ENCODE measurements around the gene UPK1B. TPM values are rescaled to one million over a fixed set of nuclear protein-coding genes. Genes with fewer than 3 reads are reported as not detected.

Gene UPK1B
- total RNA-seq, 4 donors from 2014 or later = not detected

- H3K4me3 ChIP-seq (replicated peaks in 1 of 3) = no peak overlapping the region
- intact Hi-C loops (cut with DNase I) = no loop called here
- H3K4me1 ChIP-seq = no peaks in the 10 kb centered on the region
- DNase-seq = no peak
- no peaks in the 10 kb centered on the region for H3K27me3 ChIP-seq
- no peak for TF ChIP-seq POLR2A (IDR thresholded peaks at IDR 0.05)
- TF ChIP-seq CTCF (IDR thresholded peaks at IDR 0.05) = no peak
- WGBS, 2 donors = 93 to 96% methylated on average over 2 of the region's 2 CpGs
- no peaks in the 10 kb centered on the region for H3K36me3 ChIP-seq
- H3K9me3 ChIP-seq = no peaks in the 10 kb centered on the region
- H3K27ac ChIP-seq = no peak overlapping the region
These were observed 24.8 kb upstream of the UPK1B start for GRCh38 chr3:119148493-119149180.

GRCh38 chr3:119149484-119149883 is 23.9 kb upstream of the UPK1B start:
- TF ChIP-seq POLR2A (IDR thresholded peaks at IDR 0.05) (no peak), CTCF (IDR thresholded peaks at IDR 0.05) (no peak)
- intact Hi-C loops (cut with DNase I) = no loop called here
- no peak overlapping the region for H3K4me3 ChIP-seq (replicated peaks in 1 of 3)
- H3K9me3 ChIP-seq = no peaks in the 10 kb centered on the region
- DNase-seq = no peak
- 78 to 81% methylated on average over 4 of the region's 4 CpGs for WGBS, 2 donors
- no peaks in the 10 kb centered on the region for H3K36me3 ChIP-seq
- H3K27ac ChIP-seq = no peak overlapping the region
- no peaks in the 10 kb centered on the region for H3K4me1 ChIP-seq
- no peaks in the 10 kb centered on the region for H3K27me3 ChIP-seq

- H3K4me1 ChIP-seq = no peaks in the 10 kb centered on the region
- H3K36me3 ChIP-seq = no peaks in the 10 kb centered on the region
- no peak for TF ChIP-seq CTCF (IDR thresholded peaks at IDR 0.05)
- TF ChIP-seq POLR2A (IDR thresholded peaks at IDR 0.05) = no peak
- no peaks in the 10 kb centered on the region for H3K9me3 ChIP-seq
- intact Hi-C loops (cut with DNase I) = no loop called here
- H3K27me3 ChIP-seq = no peaks in the 10 kb centered on the region
- no peak overlapping the region for H3K27ac ChIP-seq
- H3K4me3 ChIP-seq (replicated peaks in 1 of 3) = no peak overlapping the region
- DNase-seq = no peak
These were observed 16.5 kb upstream of the UPK1B start for GRCh38 chr3:119156868-119157267.

- TF ChIP-seq POLR2A (IDR thresholded peaks at IDR 0.05) (no peak), CTCF (IDR thresholded peaks at IDR 0.05) (no peak)
- Histone ChIP-seq H3K4me3 (replicated peaks in 1 of 3) (no peak overlapping the region), H3K9me3 (no peaks in the 10 kb centered on the region), H3K27me3 (no peaks in the 10 kb centered on the region), H3K4me1 (no peaks in the 10 kb centered on the region), H3K27ac (no peak overlapping the region), H3K36me3 (no peaks in the 10 kb centered on the region)
- intact Hi-C loops (cut with DNase I) = no loop called here
- 80 to 82% methylated on average over 2 of the region's 2 CpGs for WGBS, 2 donors
- no peak for DNase-seq
These were observed 15.4 kb upstream of the UPK1B start for GRCh38 chr3:119157971-119158370.

GRCh38 chr3:119160361-119160760 is 13.0 kb upstream of the UPK1B start:
- no peaks in the 10 kb centered on the region for H3K27me3 ChIP-seq
- intact Hi-C loops (cut with DNase I) = no loop called here
- H3K36me3 ChIP-seq = no peaks in the 10 kb centered on the region
- no peak overlapping the region for H3K4me3 ChIP-seq (replicated peaks in 1 of 3)
- 82 to 87% methylated on average over 1 of the region's 1 CpG for WGBS, 2 donors
- no peak overlapping the region for H3K27ac ChIP-seq
- H3K4me1 ChIP-seq = no peaks in the 10 kb centered on the region
- no peak for DNase-seq
- H3K9me3 ChIP-seq = no peaks in the 10 kb centered on the region
- TF ChIP-seq CTCF (IDR thresholded peaks at IDR 0.05) (no peak), POLR2A (IDR thresholded peaks at IDR 0.05) (no peak)
